HL-60 (cell line): ENCODE data around the gene DAD1.
A peak's percentile ranks its signal among the peaks of the same experiment; 100 is the strongest.

Experiments used
- DNase-seq, 2 experiments: peaks; one replicate each; pipeline ENCODE4 v3.0.0-alpha.2; 2010 to 2020; ENCODE audit warnings: low read depth in 1 of 2, low spot score in 1 of 2
- H3K27ac ChIP-seq: fragments of 250-450 bp; sonication (Bioruptor Pico); replicated peaks from 2 replicates; pipeline ENCODE4 v1.5.1; 2020; ENCODE audit warnings: mild to moderate bottlenecking, moderate library complexity
- H3K27me3 ChIP-seq: fragments of 250-450 bp; sonication (Bioruptor Pico); 2 replicates; pipeline ENCODE4 v1.5.1; 2021; ENCODE audit warnings: mild to moderate bottlenecking, moderate library complexity; ENCODE audit not compliant: insufficient read depth, poor library complexity, severe bottlenecking
- H3K4me3 ChIP-seq: replicated peaks from 2 replicates; pipeline ENCODE4 v1.5.1; 2011; ENCODE audit warnings: mild to moderate bottlenecking, control low read depth, low read length; ENCODE audit not compliant: insufficient read depth
- CTCF ChIP-seq: IDR thresholded peaks from one replicate; pipeline ENCODE4 v1.5.1; 2011; ENCODE audit warnings: low read length, control low read depth, inconsistent platforms; ENCODE audit not compliant: insufficient read depth
- GABPA ChIP-seq: IDR thresholded peaks from 2 replicates; pipeline ENCODE4 v1.6.1; 2012; ENCODE audit warnings: low read depth
- POLR2AphosphoS5 ChIP-seq: IDR thresholded peaks from 2 replicates; pipeline ENCODE4 v1.6.1; 2012; ENCODE audit warnings: low read depth
- REST ChIP-seq: IDR thresholded peaks from 2 replicates; pipeline ENCODE4 v1.6.1; 2012; ENCODE audit warnings: low read depth; ENCODE audit not compliant: insufficient replicate concordance
- SPI1 ChIP-seq: IDR thresholded peaks from 2 replicates; pipeline ENCODE4 v1.6.1; 2012; ENCODE audit warnings: low read depth, mild to moderate bottlenecking, borderline replicate concordance

The DAD1 gene

GRCh38 chr14:22573804-22574203, 15.2 kb downstream of the DAD1 start:
- Histone ChIP-seq H3K4me3 (no peak overlapping the region), H3K27ac (no peak overlapping the region), H3K27me3 (no peaks in the 10 kb centered on the region)
- no peak for DNase-seq
- no peak for TF ChIP-seq GABPA
- TF ChIP-seq SPI1: no peak
- no peak for TF ChIP-seq POLR2AphosphoS5

GRCh38 chr14:22572562-22573058, 16.4 kb downstream of the DAD1 start:
- H3K4me3 ChIP-seq: no peak overlapping the region
- H3K27me3 ChIP-seq: no peaks in the 10 kb centered on the region
- no peak for DNase-seq
- H3K27ac ChIP-seq: no peak overlapping the region
- TF ChIP-seq REST (no peak), SPI1 (no peak), CTCF (no peak), GABPA (no peak)

- peak in 1 of 2 experiments; percentile 79 for DNase-seq
- Histone ChIP-seq H3K27ac (peak overlapping the region; percentile 29; the same call in 1 of the 2 replicates), H3K4me3 (no peak overlapping the region), H3K27me3 (no peaks in the 10 kb centered on the region)
- TF ChIP-seq CTCF (peak; percentile 42), SPI1 (no peak)
Observed at GRCh38 chr14:22570132-22570949, 18.7 kb downstream of the DAD1 start.

- Histone ChIP-seq H3K27me3 (no peaks in the 10 kb centered on the region), H3K4me3 (no peak overlapping the region), H3K27ac (peak overlapping the region; percentile 29; the same call in 1 of the 2 replicates)
- TF ChIP-seq REST: no peak
- TF ChIP-seq POLR2AphosphoS5: no peak
- TF ChIP-seq CTCF: no peak
- TF ChIP-seq GABPA: no peak
- TF ChIP-seq SPI1: no peak
- no peak for DNase-seq
Observed at GRCh38 chr14:22569737-22570131, 19.3 kb downstream of the DAD1 start.
